GM12874 (cell line): ENCODE results near the gene LRBA.

Source experiments
- TF ChIP-seq, protein P1 (sequence below): IDR thresholded peaks from 2 replicates; pipeline ENCODE4 v1.5.1; 2011; ENCODE audit warnings: low read depth, mild to moderate bottlenecking, control low read depth, low read length, moderate library complexity; ENCODE audit not compliant: insufficient read depth

The LRBA gene

DNA sequence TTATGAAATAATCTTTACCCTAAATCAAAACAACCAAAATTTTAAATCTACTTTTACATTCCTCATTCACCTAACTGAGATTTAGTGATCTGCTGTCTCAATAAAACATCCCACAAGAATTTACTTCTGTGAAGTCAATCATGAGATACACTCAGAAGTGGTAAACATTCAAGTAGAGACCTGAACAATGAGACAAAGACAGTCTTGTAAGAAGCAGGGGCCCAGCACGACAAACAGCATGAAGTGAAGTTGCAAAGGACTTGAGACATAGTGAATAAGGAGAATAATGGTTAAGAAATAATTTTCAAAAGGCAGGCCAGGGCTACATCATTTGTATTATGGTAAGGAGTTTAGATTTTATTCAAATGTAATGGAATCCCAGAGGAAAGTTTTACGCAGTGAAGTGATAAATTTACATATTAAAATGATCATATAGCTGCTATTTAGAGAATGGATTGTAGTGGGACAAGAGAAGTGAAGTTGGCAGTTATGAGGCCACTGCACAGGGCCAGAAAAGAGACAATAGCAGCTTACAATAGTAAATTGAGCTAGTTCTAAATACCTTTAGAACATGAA, 331.2 kb downstream of the LRBA start:
- TF ChIP-seq, protein P1, sequence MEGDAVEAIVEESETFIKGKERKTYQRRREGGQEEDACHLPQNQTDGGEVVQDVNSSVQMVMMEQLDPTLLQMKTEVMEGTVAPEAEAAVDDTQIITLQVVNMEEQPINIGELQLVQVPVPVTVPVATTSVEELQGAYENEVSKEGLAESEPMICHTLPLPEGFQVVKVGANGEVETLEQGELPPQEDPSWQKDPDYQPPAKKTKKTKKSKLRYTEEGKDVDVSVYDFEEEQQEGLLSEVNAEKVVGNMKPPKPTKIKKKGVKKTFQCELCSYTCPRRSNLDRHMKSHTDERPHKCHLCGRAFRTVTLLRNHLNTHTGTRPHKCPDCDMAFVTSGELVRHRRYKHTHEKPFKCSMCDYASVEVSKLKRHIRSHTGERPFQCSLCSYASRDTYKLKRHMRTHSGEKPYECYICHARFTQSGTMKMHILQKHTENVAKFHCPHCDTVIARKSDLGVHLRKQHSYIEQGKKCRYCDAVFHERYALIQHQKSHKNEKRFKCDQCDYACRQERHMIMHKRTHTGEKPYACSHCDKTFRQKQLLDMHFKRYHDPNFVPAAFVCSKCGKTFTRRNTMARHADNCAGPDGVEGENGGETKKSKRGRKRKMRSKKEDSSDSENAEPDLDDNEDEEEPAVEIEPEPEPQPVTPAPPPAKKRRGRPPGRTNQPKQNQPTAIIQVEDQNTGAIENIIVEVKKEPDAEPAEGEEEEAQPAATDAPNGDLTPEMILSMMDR: no peak

DNA sequence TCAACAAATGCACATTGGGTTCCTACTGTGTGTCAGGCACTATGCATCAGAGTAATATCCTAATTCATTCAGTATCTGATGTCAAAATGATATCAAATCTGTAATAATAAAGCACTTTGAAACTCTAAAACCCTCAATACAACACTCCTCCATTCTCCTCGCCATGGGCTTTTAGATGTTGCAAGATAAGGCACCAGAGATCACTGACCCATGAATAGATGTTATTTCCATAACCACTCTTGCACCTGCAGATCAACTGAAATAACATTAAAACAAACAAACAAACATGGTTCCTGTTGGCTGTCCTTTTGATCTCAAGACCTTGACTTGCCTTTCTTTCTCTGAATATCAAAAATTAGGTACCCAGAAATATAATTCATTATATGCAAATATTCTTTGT, 333.0 kb downstream of the LRBA start:
- TF ChIP-seq, protein P1: no peak

DNA sequence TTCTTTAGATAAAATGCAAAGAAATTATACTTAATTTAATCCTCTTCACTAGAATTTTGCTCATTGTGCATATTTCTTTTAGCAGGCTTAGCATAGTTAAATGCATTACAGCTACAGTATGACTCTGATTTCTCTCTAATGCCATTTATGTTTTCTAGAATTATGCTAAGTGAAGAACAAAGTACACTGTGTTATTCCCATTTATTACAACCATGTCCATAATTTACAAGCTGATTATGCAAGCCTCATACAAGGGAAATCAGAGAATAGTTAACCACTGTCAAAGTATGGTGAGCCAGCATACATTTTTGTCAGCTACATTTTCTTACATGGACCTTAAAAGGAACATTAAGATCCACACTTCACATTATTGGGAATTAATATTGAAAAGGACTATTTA, 334.0 kb downstream of the LRBA start:
- TF ChIP-seq, protein P1: no peak

DNA sequence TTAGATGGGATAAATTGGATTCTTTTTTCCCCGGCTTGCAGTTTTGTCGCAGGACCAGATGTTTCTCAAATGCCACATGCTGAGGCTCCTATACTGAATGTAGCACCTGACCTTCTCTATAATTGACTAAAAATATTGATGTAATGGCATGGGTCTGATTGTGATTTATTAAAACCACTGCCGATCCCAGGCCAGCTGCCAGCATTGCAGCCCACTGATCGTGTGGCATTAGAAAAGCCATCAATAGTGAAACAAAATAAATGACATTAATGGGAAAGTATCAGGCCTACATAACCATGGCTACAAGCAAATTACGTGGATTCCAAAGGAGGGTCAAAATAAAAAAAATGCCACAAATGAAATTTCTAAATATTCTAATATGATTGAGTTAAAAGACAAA, 334.4 kb downstream of the LRBA start:
- TF ChIP-seq, protein P1: no peak

DNA sequence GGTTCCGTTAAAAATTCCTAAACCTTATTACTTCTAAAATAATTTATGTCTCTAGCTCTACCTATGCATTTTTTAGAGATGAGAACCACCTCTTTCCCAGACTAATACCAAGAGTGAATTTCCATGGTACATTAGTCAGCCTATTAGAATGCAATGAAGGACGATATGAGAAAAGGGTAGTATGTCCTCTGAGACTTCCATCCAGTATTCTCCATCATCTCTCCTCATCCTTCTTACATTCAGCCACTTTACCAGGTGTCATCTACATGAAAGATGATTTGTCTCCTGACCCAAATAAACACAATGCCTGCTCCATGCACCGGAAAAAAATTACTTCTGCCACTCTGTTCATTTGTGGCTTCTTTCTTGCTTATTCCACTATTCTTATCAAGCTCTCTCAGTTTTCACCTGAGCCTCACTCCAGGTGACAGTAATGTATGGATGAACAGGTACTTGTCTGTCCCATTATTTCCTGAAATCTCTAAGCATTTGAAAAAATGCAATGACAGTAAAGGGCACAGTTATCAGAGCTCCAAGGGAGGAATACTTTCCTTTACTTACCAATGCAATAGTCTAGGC, 335.2 kb downstream of the LRBA start:
- TF ChIP-seq, protein P1: no peak

DNA sequence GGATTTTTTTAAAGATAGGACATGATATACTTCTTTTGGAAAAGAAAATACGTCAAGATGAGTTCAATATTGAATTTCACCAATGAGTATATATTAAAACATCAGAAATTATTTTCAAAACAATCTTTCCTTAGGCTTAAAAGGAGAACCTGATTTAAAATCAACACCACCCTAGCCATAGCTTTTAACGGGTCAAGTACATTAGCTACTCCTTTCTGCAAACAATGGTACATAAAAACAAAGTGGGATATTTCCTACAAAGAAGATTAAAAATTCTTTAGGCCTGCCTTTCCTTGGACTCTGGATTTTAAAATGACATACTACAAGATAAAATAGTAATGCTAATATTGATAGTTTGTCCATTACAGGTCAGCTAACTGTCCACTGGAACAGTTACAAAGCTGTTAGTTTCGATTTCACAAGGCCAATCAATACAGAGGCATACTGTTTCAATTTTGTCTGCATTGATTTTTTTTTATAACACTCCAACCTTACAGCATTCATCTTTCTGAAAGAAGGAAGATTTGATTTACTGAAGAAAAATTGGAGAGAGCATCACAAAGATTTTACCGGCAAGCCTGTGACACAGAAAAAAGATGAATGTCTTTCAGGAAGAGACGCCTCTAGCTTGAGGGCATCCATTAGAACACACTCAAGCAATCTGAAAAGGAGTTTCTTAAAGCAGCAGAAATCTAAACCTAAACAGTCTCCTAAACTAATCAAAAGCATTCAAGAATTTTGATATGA, 335.9 kb downstream of the LRBA start:
- TF ChIP-seq, protein P1: no peak

DNA sequence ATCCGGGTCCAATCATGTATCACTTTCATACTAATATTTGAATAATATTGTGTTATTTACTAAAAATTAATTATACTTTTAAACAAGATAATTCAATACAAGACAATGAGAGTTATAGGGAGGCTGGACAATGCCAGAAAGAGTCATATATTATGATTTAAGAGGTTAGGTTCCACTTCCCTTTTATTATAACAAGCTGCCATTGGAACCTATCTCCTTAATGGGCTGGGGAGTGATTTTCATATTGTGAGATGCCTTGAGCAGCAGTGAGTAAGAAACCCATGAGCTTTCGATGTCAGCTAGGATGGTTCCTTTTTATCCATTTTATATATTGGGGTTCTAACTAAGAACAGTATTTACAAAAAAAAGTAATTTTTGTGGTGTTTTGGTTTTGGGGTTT, 341.3 kb downstream of the LRBA start:
- TF ChIP-seq, protein P1: no peak
